HG02759 (cell line): ENCODE data around the gene POLR3A.
A peak's percentile ranks its signal among the peaks of the same experiment; 100 is the strongest.

Experiments
- ATAC-seq: cut with Tn5 transposase; IDR thresholded peaks from one replicate; pipeline ENCODE4 v1.9.1; 2021; ENCODE audit warnings: mild to moderate bottlenecking, moderate library complexity; ENCODE audit not compliant: unreplicated experiment

The POLR3A gene

DNA sequence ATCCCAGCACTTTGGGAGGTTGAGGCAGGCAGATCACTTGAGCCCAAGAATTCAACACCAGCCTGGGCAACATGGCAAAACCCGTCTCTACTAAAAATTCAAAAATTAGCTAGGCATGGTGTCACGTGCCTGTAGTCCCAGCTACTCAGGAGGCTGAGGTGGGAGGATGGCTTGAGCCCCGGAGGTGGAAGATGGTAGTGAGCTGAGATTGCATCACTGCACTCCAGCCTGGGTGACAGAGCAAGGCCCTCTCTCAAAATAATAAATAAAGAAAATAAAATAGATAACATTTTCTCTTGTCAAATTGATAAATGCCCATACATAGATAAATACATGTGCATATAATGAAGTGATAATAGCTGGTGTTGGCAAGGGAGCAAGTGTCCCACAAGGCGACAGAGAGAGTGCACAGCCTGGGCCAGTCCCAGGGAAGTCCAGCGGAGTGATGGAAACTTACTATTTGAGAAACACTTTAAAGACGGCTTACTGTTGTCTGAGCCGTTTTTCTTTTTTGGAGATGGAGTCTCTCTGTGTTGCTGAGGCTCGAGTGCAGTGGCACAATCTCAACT, 69.3 kb downstream of the POLR3A start:
- no peak for ATAC-seq

DNA sequence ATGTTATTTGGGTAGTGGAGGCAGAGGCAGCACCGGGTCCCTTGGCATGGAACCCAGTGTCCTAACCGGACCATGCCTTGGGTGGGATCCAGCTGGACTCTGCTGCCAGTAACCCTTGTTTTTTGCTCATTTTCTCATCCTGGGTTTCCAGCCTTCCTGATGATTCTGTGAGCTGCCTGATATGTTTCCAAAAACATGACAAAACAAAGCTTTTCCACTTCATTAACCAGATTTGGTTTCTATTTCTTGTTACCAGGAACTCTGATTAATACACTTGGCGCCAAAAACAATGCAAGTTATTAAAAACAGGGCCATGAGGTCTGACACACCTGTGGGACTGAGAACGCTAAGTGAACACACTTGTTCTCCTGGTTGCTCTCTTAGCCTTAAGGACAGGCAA, 69.9 kb downstream of the POLR3A start:
- ATAC-seq = no peak

DNA sequence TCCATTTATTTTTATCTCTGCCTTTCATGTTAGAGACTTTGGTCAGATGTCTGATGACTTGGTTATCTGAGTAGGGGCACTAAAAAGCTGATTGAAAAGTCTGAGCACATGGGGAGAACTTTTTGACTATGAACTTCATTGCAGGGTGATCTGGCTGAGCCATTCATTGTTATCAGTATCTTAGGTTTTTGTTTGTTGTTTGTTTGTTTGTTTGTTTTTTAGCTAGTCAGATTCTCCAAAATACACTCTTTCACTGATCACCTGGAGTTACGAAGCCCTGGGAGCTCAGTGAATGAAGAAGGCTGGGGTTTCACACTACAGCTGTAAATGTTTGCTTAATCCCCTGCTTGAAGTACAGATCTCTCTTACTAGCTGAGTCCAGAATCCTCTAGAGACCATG, 74.2 kb downstream of the POLR3A start:
- no peak for ATAC-seq

DNA sequence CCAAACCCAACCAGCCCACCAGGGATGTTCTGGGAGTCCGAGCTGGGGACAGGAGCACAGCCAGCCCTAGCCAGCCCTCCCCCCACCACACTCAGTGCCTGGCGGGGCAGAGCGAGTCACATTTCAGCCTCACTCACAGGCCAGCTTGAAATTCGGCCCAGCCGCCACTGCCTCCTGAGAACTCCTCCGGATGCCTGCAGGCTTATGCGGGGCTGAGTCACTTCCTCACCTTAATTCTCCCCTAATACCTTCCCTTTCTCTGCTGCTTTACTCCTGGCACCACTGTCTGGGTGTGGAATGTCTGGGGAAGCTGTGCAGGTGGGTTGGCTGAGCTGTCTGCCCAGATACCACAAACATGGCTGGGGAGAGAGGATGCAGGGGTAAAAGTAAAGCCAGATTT, 80.1 kb downstream of the POLR3A start:
- no peak for ATAC-seq

DNA sequence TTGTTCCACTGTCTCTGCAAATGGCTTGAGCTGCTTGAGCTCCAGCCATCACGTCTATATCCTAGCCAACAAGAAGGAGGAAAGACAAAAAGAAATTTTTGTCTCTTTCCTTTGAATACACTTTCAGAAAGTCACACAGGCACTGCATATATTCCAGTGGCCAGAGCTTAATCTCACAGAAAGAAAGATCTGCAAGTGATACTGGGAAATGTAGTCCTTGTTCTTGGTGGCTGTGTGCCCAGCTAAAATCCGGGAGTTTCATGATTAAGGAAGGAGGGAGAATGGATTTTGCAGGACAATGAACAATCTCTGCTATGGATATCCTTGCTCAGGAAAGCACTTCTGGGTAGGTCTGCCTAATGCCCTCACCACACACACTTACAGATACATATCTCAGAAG, 83.2 kb downstream of the POLR3A start:
- ATAC-seq = no peak

DNA sequence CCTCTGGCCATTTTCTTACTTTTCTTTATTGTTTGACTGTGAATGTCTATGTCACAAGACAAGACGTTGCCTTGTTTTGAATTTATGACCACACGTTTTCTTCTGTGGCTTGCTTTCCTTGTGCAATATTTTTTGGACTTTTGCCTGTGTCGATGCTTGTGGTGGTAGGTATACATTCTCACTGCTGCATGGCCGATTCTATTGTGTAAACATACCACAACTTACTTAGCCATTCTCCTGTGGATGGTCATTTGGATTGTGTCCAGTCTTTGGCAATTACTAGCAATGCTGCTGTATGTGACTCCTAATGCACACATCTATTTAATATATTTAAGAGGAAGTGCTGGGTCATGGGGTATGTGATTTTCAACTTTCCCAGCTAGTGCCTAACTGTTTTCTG, 84.8 kb downstream of the POLR3A start:
- no peak for ATAC-seq

DNA sequence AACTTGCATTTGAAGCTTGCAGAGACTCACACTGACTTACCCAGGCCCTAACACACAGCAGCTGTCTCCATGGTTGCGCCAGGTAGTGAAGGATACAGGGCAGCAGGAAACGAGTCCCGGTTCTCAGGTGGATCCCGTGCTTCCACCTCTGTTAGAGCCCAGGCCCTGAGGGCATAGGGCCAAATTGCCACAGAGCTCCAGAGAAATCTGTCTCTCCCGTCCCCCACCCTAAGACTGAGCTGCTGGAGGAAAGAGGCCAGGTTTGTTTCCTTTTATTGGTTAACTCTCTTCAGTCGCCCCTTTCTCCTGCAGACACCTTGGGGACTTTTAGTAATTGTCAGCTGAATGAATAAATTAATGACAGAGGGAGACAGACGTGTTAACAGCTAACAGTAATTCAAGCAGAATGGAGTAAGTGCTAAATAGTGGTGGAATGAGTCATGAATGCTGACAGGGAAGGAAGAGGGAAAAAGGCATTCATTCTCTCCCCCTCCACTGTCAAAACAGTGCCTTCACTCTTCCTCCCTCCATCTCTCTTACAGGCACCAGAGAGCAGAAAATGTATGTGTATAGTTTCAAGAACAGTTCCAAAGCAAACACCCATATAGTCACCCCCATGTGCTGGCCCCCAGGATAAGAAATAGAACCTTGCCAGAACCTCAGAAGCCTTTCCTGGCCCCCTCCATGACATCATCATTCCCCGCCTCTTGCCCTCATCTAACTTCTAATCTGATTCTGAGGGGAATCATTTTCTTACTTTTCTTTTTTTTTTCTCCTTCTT, 86.0 kb downstream of the POLR3A start:
- ATAC-seq = no peak

DNA sequence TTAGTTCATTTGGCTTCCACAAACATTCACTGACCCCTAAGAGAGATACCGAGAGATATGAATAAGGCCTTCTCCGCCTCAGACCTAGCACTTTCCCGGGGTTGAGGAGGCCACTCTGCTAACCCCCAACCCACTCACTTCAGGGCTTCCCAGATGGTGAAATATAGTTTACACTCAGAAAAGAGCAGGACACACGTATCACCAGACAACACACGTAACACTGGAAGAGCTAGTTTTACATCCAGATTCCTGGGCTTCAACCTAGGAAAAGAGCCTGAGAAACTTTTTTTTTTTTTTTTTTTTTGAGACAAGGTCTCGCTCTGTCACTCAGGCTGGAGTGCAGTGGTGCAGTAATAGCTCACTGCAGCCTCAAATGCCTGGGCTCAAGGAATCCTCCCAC, 87.5 kb downstream of the POLR3A start:
- no peak for ATAC-seq

DNA sequence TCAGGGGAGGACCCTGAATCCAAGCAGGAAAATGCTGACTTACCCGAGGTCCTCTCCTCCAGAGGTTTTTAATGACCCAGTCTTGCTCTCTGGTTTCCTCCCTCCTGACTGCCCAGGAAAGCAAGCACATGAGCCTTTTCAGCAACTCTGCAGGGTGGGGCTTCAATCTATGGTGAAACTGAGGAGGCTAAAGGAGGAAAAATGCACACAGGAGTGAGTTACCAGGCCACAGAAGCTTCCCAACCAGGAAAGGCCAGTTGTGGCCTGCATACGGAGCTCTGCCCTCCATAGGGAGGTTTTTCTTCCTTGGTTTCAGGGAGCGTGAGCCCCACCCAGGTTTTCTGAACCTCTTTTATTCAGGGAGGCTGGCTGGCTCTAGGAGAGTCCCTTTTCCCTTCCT, 88.7 kb downstream of the POLR3A start:
- no peak for ATAC-seq

DNA sequence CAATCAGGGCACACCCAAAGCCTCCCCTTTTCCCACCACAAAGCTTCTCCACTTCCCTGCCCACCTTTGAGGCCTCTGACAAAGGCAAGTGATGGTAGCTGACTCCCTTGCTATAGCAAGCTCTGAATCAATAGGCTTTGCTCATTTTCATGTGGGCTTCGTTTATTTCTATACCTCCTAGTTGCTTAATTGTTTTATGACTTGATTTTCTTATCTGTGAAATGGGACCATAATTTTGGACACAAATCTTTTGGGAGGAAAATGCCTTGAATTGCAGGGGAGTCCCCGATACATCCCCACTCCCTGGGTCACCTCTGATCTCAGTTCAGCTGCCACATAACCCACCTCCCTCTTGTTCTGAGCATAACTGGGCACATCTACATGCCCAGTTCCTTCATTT, 89.1 kb downstream of the POLR3A start:
- ATAC-seq = no peak

DNA sequence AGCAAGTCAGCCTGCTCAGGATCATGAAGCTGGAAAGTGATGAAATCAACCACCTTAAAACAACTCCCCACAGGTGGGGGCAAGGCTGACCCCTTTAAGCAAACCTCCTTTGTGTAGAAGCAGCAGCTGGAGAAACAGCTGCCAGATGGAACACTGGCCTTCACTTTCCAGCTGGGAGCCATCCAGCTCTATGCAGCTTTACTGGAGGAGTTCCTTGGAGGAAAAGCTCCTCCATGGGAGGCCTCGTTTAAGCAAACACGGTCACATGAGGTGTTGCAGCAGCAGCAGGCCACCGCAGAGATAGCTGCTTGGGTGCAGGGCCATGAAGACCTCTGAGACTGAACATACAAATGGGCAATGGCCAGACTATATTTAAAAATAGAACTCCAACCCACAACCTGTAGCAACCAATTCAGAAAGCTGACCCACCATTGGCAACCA, 89.7 kb downstream of the POLR3A start:
- no peak for ATAC-seq

DNA sequence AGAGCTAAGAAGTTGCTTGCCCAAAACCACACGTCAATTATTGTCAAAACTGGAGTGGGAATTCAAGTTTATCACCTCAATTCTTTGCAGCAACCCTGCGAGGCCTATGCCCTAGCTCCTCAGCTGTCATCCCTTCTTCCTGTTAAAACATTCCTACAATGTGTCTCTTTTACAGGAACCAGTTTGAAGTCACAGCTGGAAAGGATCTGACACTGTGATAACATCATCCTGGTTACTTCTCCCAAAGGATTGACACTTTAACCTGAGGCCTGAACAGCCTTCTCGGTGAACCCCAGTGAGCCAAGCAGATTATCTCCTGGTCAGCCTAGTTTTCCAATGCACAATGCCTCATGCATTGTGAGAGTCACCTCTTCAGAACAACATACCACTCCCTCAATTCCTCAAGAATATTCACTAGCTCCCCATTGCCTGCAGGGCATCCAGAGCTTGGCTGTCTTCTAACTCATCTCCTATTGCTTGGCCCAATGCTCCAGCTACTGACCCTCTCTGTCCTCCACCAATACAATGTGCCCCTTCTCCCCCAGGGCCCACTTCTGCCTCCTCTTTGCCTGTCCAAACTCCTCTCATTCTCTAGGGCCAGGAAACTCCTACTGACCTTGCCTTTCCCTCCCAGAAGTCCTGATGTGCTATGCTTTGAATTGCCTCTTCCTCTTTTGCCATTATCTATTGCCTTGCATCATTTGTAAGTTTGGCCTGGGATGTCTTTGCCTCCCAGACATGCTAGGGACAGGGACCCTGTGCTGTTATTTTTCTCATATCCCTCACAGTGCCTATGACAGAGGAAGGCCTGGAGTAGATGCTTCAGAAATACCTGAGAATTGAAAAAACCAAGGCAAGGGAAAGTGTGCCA, 92.4 kb downstream of the POLR3A start:
- ATAC-seq = no peak

DNA sequence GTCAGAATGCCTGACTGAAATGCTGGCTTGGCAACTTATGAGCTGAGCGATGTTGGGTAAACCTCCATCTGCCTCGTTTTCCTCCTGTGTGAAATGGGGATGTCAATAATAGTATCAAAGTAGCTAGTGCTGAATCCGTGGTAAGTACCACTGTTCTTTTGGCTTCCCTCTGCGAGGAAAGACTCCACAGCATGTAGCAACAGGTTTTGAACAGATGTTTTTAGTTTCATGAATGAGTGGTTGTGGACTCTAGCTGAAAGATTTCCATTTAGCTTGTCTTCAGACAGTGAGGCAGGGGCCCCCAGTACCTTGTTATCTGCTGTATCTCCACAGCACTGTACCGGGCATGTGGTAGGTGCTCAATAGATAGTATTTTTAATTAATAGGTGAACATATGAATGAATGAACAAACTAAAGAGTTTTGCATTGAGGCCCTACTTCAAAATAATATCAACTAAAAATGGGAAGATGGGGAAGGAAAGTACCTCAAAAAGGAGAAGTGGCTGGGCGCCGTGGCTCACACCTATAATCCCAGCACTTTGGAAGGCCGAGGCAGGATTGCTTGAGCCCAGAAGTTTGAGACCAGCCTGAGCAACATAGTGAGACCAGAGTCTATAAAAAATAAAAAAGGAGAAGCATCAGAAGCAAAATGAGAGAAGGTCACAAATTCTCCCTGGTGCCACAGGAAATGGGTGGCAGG, 97.1 kb downstream of the POLR3A start:
- no peak for ATAC-seq

DNA sequence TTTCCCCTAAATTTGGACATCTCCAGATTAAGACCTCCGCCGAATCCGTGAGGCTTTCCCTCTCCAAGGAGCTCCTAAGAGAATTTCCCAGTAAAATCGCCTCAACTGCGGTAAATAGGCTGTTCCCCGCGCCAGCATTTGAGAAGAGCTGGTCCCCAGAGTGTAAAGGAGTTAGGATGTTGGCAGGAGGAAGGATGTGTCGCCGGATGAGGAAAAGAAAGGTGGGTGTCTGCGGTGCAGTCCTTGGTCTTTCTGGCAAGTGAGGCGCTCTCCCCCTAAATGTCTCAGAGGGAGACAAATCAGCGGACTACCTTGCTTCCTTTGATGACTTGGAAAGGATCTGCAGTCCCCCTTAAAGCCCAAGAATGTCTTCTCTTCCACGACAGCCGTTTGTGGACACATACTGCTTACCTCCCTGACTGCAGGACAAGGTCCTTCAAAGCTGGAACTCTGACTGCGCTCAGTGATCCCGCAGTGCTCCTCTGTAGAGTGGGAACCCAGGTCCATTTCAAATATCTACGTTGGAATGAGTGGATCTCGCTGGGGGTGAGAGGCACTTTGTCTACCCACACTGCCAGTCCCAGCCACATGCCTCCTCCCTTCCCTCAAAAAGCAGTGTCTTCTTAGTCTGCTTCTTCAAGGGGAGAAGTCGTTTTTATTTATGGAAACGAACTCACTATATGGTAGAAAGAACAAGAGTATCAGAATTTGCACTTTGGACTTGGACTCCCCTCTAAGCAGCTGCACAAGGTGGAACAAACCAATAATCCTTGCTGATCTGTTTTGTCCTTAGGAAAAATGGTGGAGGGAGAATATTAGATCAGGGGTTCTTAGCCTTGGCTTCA, 101.7 kb downstream of the POLR3A start:
- no peak for ATAC-seq

DNA sequence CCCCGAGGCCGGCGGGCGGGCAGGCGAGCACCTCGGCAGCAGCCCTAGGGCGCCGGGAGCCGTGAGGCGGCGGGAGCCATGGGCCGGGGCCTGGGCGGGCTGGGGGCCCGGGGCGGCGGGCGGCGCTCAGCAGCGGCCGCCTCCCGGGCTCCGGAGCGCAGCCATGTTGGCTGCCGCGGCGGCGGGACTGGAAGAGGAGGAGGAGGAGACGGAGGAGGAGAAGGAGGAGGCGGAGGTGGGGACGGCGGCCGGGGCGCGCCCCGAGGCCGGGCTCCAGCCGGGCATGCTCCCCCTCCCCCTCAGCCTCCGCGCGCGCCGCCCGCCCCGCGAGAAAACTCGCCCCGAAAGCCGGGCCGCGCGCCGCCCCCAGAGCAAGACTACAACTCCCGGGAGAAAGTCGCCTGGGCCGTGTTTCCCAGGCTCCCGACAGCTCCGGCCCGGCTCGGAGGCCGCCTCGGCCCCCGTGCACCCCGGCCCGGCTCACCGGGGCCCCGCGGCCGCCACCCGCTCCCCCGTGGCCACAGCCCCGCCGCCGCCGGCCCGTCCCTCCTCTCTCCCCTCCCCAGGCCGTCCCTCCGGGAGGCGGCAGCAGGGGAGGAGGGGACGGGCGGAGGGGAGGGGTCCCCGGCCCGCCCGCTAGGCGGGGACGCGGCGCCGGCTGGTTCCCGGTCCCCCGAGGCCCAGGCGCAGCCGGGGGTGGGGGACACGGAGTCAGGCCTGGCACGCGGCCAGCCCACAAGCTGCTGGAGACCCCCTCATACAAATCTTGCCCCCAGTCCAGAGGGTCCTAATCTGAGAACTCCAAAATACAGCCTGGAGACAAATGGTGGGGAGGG, 102.5 kb downstream of the POLR3A start, which contains the start of gene DLG5:
Gene DLG5 (minus strand): TSS at position 190 of the 836 bp plus-strand sequence. CDS start 235 bp downstream, outside the sequence.
- peak; percentile 79 for ATAC-seq

DNA sequence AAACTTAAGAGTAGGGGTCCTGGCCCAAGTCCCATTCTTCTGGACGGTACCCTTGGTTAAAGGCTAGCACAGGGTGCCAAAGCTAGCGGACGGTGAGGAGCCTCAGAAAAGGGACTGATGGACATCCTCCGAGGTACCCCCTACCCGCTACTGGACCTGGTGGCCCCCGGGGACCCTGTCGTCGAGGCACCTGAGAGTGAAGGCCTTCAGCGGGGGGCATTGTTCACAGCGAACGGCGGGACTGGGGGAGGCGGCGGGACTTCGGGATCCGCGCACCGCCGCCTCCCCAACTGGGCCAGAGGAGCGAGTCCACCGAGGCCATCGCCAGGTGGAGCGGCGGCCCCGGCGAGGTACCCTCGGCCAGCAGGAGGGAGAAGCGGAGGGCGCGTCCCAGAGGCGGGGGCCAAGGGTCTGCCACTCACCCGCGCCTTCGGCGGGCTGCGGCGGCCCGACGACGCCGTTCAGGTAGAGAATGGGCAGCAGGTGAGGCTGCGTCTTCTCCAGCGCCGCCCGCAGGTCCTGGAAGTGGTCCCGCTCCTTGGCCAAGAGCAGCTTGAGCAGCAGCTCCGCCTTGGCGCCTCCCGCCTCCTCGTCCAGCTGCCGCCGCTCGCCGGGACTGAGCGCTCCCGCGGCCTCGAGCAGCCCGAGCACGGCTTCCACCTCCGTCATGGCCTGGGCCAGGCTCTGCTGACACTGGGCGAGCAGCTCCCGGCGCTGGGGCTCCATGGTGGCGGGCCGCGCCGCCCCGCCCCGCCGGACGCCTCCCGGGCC, 103.3 kb downstream of the POLR3A start:
- peak; percentile 57 for ATAC-seq

DNA sequence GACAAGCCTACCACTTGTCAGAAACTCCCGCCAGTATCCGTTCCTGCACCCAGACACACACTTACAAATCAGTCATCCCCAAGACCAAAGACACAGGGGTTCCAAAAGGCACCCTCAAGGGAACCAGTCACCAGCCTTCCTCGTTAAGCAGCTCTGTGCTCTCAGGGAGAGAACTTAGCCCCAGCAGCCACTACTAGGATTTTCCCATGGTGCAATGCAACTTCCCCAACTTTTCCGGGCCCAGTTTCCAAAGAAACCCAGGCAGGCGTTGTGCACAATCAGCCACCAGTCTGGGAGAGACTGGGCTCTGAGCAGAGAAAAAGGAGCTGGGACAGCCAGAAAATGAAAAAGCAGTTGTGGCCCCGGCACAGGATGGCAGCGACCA, 103.9 kb downstream of the POLR3A start:
- no peak for ATAC-seq

DNA sequence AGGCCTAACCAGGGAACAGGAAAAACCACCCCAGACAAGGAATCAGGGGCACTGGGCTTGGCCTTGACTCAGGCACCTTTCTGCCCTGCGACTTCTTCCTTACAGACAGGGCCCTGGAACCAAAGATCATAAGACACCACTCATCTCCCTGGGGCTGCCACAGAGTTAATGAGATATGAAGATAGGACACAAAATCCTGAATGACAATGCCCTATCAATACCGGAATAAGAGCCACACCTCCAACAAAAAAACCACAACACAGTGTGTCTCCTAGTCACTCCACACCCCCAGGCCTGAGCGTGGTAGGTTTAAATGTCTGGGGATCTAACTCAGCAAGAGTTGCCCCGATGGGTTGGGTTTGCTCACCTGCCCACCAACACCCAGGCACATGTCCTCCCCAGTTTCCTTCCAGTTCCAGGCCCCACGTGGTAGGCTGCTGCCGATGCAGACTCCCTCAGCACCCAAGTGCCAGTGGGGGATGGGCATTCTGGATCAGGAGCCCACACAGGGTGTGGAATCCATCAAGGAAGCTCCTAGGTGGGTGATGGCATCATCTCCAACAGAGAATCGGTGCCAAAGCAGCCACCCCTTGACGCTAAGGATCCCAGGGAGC, 106.6 kb downstream of the POLR3A start:
- no peak for ATAC-seq
